GM18499 (cell line): Measurements from ENCODE around the gene RPS16.

Experiments used
- ATAC-seq: cut with Tn5 transposase; IDR thresholded peaks from one replicate; pipeline ENCODE4 v1.9.1; 2021; ENCODE audit warnings: moderate number of reproducible peaks; ENCODE audit not compliant: insufficient read depth, unreplicated experiment

The RPS16 gene

GRCh38 chr19:39390451-39390750, 45.3 kb downstream of the RPS16 start:
- ATAC-seq: no peak

- ATAC-seq: no peak
These were observed 45.9 kb downstream of the RPS16 start for GRCh38 chr19:39389631-39390414.

GRCh38 chr19:39388657-39389056, 47.1 kb downstream of the RPS16 start:
- no peak for ATAC-seq

- ATAC-seq: no peak
These were observed 49.2 kb downstream of the RPS16 start for GRCh38 chr19:39386557-39386956.

GRCh38 chr19:39385629-39386411, 49.9 kb downstream of the RPS16 start:
- ATAC-seq: no peak

GRCh38 chr19:39384839-39385568, 50.7 kb downstream of the RPS16 start:
- ATAC-seq: no peak
